Adrenal gland (tissue), 5 donors: ENCODE data around the gene CTBP1.

Source experiments
- CTCF ChIP-seq, 6 experiments: fragments of 450-650 bp in 4 of 6; fragments of 200-600 bp in 2 of 6; sonication (generic) in 1 of 6; IDR thresholded peaks; 1 replicate in 5 of 6; 2 replicates in 1 of 6; pipeline versions ENCODE4 v1.5.1 to v1.8.0; 2016 to 2021; ENCODE audit warnings: antibody characterized with exemption in 6 of 6, mild to moderate bottlenecking in 2 of 6, moderate library complexity in 1 of 6
- POLR2A ChIP-seq, 2 donors: fragments of 450-650 bp; IDR thresholded peaks; one replicate each; pipeline ENCODE4 v1.6.1; 2017; ENCODE audit warnings: antibody characterized with exemption in 2 of 2, mild to moderate bottlenecking in 2 of 2, moderate library complexity in 1 of 2
- donor health status: DM: no; HTN: no; CAD: no.

GRCh38 chr4:1259966-1260365 lies 11.0 kb upstream of the CTBP1 start:
- TF ChIP-seq CTCF (IDR thresholded peaks at IDR 0.05) (no peak), POLR2A (IDR thresholded peaks at IDR 0.05) (no peak)
